SH-SY5Y (cell line): ENCODE results near the gene DNAJB9.

Source experiments
- GATA2 ChIP-seq: IDR thresholded peaks from 2 replicates; pipeline ENCODE4 v1.6.1; 2011; ENCODE audit warnings: mild to moderate bottlenecking, low read depth, low read length
- GATA3 ChIP-seq: IDR thresholded peaks from 2 replicates; pipeline ENCODE4 v1.6.1; 2011; ENCODE audit warnings: low read depth, mild to moderate bottlenecking, low read length, moderate library complexity

DNAJB9 gene

GRCh38 chr7:108569381-108570145, at the start of gene DNAJB9, which contains the start of gene THAP5:
TSS of gene DNAJB9 (plus strand) at chr7:108569874. CDS start at chr7:108571727, 1,853 bp downstream.
TSS of gene THAP5 (minus strand) at chr7:108569706. CDS start at chr7:108569569, 137 bp downstream.
- TF ChIP-seq GATA3, result no peak
- TF ChIP-seq GATA2, result no peak

GRCh38 chr7:108522780-108523179, 46.9 kb upstream of the DNAJB9 start:
- TF ChIP-seq GATA2, result no peak
- TF ChIP-seq GATA3, result no peak

- TF ChIP-seq GATA3, result no peak
- TF ChIP-seq GATA2, result no peak
Observed at GRCh38 chr7:108525327-108525984, 44.2 kb upstream of the DNAJB9 start.

- TF ChIP-seq GATA3, result no peak
- TF ChIP-seq GATA2, result peak; percentile 81
Observed at GRCh38 chr7:108525985-108526767, 43.5 kb upstream of the DNAJB9 start, which contains the start of gene PNPLA8. TSS of gene PNPLA8 (minus strand) at chr7:108526135. CDS start at chr7:108515491, 10,644 bp downstream.

GRCh38 chr7:108526768-108527017, 43.0 kb upstream of the DNAJB9 start:
- TF ChIP-seq GATA2 (no peak), GATA3 (no peak)

- TF ChIP-seq GATA2 (no peak), GATA3 (no peak)
Observed at GRCh38 chr7:108528183-108528712, 41.4 kb upstream of the DNAJB9 start.

- TF ChIP-seq GATA2 (no peak), GATA3 (no peak)
Observed at GRCh38 chr7:108529341-108529740, 40.3 kb upstream of the DNAJB9 start.

- TF ChIP-seq GATA2, result no peak
Observed at GRCh38 chr7:108533712-108534111, 36.0 kb upstream of the DNAJB9 start.

- no peak for TF ChIP-seq GATA2
- no peak for TF ChIP-seq GATA3
Observed at GRCh38 chr7:108535257-108535656, 34.4 kb upstream of the DNAJB9 start.

- TF ChIP-seq GATA2 (no peak), GATA3 (no peak)
Observed at GRCh38 chr7:108535744-108536143, 33.9 kb upstream of the DNAJB9 start.

GRCh38 chr7:108537229-108537628, 32.4 kb upstream of the DNAJB9 start:
- TF ChIP-seq GATA3, result no peak
- TF ChIP-seq GATA2, result no peak

GRCh38 chr7:108541478-108541877, 28.2 kb upstream of the DNAJB9 start:
- TF ChIP-seq GATA2 (no peak), GATA3 (no peak)

GRCh38 chr7:108557191-108557590, 12.5 kb upstream of the DNAJB9 start:
- no peak for TF ChIP-seq GATA3
- no peak for TF ChIP-seq GATA2

- TF ChIP-seq GATA3 (no peak), GATA2 (no peak)
Observed at GRCh38 chr7:108557617-108558016, 12.1 kb upstream of the DNAJB9 start.

- TF ChIP-seq GATA2, result no peak
- no peak for TF ChIP-seq GATA3
Observed at GRCh38 chr7:108559253-108559652, 10.4 kb upstream of the DNAJB9 start.
